Body of pancreas (tissue), 4 donors: Measurements from ENCODE around the gene ZNF732.

Source experiments
- POLR2A ChIP-seq, 3 donors: fragments of 450-650 bp; IDR thresholded peaks; one replicate each; pipeline ENCODE4 v1.6.1; 2016; ENCODE audit warnings: antibody characterized with exemption in 3 of 3, mild to moderate bottlenecking in 2 of 3
- TF ChIP-seq, protein P1 (sequence below), 7 experiments: fragments of 450-650 bp in 4 of 7; fragments of 200-600 bp in 3 of 7; sonication (generic) in 3 of 7; IDR thresholded peaks; one replicate each; pipeline ENCODE4 v1.5.1; 2016 to 2019; ENCODE audit warnings: antibody characterized with exemption in 7 of 7

DNA sequence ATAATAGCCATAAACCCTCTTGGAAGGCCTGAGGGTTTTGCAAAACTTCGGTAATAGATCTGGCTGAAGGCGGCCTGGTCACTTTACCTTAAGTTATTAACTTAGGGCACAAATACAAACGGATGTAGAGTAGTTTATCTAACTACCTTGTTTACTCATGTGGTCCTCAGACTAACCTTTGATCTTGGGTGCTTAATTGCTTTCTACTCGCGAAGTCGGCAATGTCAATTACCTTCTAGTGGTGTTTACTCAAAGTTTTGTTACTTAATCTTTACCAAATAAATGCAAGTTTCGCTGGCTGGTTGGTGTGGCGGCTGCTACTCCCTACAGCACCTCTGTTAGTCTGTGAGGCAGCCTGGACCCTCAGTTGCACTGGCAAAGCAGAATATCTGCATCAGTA is 23.5 kb upstream of the ZNF732 start:
- no peak for TF ChIP-seq POLR2A (IDR thresholded peaks at IDR 0.05)
- TF ChIP-seq, protein P1, sequence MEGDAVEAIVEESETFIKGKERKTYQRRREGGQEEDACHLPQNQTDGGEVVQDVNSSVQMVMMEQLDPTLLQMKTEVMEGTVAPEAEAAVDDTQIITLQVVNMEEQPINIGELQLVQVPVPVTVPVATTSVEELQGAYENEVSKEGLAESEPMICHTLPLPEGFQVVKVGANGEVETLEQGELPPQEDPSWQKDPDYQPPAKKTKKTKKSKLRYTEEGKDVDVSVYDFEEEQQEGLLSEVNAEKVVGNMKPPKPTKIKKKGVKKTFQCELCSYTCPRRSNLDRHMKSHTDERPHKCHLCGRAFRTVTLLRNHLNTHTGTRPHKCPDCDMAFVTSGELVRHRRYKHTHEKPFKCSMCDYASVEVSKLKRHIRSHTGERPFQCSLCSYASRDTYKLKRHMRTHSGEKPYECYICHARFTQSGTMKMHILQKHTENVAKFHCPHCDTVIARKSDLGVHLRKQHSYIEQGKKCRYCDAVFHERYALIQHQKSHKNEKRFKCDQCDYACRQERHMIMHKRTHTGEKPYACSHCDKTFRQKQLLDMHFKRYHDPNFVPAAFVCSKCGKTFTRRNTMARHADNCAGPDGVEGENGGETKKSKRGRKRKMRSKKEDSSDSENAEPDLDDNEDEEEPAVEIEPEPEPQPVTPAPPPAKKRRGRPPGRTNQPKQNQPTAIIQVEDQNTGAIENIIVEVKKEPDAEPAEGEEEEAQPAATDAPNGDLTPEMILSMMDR (IDR thresholded peaks at IDR 0.05) = no peak
